ENCODE measurements around the gene NR4A3.
"Not testable (repeated sequence)": the region's sequence is repeated elsewhere in the genome, so short reads cannot be mapped to it uniquely, and the experiment has no call there.

NR4A3 gene

DNA sequence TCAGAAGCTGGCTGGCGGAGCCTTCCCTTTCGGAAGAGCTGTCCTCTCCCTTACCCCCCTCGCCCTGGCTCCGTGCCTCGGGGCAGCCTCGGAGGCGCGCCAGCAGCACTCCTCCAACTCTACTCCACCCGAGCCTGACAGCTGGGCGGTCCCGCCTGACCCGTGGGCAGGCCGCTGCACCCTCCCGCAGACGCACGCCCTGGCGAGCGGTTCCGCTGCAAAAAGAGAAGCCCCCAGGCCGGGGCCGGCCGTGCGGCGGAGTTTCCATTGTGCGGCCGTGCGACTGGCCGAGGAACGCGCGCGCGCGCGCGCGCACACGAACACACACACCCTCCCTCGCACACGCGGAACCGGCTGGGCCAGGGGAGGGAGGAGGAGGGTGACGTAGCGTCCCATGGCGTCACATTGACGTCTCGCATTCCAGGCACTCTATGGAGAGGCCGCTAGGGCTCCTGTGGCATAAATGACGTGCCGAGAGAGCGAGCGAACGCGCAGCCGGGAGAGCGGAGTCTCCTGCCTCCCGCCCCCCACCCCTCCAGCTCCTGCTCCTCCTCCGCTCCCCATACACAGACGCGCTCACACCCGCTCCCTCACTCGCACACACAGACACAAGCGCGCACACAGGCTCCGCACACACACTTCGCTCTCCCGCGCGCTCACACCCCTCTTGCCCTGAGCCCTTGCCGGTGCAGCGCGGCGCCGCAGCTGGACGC is at the start of gene NR4A3:
TSS of gene NR4A3 (plus strand) at position 490 of the 713 bp plus-strand sequence. CDS start 6,158 bp downstream, outside the sequence.
- DNase-seq = peak; percentile 83

DNA sequence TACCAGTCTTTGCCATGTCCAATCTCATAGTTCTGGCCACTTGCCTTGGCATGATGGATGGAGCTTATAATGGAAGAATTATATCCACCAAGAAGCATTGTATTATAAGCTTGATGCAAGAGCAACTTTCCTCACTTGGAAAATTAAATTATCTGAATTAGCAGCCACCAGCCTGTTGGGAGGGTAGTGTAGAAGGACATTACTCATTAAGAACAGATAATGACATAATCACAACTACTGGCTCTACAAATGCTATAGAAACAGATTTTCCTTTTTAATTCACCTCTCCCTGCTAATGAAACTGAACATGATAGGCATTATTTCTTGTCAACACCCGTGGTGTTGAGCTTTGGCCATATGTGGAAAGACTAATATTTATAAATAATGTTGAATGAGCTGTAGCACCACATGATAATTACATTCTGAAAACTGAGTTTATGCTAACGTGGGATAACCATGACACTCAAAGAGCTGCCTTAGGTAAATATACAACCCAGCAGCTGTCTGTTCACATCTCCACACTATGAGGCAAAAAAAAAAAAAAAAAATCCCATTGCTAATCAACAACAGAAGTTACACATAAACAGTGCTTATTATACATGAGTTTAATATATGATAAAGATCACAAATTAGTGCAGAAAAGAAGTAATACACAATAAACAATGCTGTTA is 48.1 kb upstream of the NR4A3 start:
- no peak for DNase-seq

DNA sequence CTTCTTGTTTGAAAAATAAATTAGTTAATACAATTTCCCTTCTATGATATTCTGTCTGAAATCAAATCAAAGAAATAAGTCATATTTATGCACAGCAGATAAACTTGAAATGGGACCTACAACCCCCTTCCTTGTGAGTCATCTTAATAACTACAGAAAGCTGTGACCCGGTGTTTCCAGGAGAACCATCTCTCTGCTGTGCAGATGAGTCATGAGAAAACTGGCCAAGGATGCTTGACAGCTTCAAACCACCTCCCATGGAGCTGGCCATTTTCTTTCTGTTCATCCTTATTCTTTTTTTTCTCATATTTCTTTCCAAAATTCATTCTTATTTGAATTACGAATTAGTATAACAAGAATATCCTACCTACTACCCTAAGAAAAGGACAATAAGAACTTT is 43.4 kb upstream of the NR4A3 start:
- peak; percentile 13 for DNase-seq

DNA sequence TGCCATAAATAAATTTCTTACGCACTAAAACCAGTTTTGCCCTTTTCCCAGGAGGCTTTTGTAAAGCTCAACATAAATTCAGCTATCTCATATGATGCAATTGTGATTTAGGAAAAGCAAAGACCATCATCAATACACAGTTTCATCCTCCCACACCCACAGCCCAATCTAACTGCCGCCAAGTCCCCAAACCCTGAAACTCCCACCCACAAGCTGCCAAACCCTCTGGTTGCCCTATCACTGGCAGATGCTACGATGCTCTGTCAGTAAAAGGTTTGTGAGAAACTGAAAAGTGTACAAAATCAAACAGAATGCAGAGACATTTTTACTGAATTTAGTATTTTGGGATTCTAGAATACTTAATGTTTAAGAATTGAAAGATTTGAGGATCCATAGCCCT is 42.8 kb upstream of the NR4A3 start:
- DNase-seq = no peak

DNA sequence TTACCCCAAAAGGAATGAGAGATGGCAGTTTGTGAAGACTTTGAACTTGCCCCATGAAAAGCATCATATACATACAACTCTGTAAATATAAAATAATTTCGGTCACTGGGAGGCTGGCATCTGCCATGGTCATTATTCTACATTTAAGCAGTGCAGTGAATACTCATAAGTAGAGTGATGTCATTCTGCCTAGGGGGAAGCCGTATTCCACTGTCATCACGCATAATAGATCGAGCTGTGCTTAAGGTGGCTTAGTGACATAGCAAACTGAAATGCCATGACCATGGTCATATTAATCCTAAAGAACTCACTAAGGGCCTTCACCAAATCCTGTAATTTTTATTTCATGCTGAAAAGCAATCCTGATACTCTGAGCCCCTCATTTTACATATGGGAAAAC is 42.4 kb upstream of the NR4A3 start:
- no peak for DNase-seq

DNA sequence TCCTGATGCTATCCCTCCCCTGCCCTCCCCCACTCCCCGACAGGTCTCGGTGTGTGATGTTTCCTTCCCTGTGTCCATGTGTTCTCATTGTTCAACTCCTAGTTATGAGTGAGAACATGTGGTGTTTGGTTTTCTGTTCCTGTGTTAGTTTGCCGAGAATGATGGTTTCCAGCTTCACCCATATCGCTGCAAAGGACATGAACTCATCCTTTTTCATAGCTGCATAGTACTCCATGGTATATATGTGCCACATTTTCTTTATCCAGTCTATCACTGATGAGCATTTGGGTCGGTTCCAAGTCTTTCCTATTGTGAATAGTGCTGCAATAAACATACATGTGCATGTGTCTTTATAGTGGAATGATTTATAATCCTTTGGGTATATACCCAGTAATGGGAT is 39.3 kb upstream of the NR4A3 start:
- not testable (repeated sequence) for DNase-seq

DNA sequence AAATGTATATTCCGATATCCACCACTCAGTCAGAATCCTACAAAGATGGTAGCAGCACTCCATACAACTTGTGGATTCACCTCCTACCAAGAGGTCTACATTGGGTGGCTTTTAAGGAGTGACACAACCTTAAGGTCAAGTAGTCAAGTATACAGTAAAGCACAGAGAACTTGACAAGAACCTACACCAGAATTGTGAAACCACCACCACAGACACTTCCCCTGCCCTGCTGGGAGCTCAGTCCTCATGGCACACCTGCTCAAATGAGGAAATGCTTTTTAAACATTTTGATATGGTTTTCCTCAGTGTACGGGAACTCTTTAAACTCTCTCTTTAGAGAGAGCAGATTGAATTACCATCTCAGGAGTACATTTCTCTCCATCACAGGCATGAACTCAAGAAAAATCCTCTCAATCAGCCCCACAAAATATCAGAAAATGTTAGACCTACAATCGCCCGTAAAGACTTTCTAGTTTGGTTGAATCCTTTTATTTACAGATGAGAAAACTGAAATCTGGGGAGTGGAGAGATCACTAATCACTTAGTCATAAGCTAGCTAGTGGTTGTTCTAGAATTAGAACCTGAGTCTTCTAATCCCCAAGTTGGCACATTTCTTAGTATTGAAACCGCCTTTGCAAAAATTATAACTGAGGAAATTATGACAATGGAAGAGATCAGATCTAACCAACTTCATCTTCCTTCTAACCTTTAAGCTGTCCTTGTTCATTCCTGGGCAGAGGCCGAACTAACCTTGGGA is 38.5 kb upstream of the NR4A3 start:
- no peak for DNase-seq

DNA sequence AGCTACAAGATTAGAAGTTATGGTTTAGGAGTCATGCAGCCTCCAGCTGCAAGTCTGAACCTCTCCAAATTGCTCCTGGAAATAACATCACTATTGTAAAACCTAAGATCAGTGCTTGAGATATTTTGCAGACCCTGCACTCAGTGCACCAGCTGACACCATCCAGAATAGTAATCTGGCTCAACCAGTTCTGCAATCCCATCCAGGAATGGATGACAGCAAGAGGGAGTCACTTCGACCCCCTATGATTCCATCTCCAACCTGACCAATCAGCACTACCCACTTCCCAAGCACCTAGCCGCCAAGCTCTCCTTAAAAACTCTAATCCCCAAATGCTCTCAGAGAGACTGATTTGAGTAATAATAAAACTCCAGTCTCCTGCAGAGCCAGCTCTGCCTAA is 37.9 kb upstream of the NR4A3 start:
- no peak for DNase-seq

DNA sequence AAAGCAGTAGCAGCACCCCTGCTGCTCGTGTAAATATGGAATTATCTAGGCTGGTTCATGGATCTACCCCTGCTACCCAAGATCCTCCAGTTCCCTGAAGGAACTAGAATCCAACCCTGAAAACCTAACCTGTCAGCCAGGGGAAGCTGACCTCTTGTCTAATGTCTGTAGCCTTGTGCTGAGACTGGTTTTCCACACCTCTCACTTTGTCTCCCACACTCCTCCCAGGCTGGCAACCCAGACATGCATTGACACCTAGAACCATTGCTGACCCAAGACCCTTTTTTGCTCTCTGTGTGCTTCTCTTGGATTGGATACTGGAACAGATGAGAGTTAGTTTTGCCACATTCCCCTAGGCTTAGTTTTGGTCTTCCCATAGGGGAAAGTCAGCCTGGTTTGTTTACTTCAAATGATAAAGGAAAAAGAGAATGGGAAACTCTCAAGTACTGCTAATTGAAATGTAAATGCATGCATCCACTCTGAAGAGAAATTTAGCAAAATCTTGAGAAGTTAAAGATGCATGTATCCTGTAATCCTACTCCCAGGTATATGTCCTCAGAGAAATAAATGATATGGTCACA is 36.6 kb upstream of the NR4A3 start:
- DNase-seq = no peak

DNA sequence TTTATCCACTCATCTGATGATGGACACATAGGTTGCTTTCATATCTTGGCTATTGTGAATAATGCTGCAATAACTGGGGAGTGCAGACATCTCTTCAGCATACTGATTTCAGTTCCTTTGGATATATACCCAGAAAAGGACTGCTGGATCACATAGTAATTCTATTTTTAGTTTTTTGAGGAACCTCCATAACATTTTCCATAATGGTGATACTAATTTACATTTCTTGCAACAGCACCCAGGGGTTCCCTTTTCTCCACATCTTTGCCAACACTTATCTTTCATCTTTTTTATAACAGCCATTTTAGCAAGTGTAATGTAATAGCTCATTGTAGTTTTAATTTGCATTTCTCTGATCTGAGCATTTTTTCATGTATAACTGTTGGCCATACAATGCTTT is 34.1 kb upstream of the NR4A3 start:
- DNase-seq = no peak

DNA sequence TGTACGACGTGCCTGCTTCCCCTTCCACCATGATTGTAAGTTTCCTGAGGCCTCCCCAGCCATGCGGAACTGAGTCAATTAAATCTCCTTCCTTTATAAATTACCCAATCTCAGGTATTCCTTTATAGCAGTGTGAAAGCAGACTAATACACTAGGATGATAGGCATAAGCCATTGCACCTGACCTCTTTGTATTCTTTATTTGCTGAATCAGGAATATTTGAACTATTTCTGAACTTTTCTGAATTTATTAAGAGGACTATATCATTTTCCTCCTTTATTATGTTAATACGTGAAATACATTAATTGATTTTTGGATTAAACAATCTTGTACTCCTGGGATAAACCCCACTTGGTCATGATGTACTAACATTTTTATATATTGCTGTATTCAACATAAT is 28.2 kb upstream of the NR4A3 start:
- no peak for DNase-seq

DNA sequence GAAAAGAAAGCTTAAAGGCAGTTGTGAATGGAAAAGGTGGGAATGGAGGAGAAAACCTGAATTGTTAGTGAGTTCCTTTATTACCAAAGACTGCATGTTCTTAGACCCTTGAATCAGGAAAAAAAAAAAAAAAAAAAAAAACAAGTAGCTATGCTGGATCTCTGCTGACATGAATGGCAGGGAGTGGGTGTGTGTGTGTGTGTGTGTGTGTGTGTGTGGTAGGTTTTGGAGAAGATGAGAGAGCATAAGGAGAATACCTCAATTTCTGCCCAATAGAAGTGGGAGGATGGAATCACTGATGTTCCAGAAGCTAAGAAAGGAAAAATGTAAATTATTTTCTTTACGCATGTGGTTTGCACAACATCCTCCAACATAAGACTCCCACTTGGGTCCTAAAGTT is 25.5 kb upstream of the NR4A3 start:
- DNase-seq = no peak

DNA sequence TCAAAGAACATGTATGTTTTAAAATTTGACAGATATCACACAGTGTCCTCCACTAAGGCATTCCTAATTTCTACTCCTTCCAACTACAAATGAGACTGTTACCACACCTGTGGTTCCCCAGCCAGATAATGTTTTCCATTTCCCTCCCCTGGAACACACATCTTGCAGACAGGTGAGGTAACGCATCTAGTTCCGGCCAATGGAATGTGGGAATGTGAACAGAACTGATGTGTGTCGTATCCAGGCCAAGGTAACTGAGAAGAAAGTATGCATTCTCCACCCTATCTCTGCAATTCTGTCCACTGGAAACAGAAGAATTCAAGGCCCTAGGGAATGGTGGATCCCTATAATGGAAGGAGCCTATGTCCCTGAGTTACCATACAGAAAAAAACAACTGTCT is 19.9 kb upstream of the NR4A3 start:
- no peak for DNase-seq

DNA sequence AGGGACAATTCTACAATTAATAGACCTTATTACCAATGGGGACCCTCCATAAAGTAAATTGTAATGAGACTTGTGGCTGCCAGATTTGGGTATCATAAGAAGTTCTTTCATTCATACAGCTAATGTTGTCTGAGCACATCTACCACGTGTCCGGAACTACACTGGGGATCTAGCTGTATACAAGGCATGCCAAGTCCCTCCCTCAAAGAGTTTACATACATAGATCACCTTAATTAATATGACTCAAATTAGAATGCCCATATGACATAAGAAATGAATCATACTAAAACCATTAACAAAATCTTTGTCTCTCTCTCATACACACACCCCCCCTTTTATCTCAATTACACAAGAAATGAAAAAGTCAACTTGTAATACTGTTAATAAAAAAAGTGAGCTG is 18.0 kb upstream of the NR4A3 start:
- no peak for DNase-seq

DNA sequence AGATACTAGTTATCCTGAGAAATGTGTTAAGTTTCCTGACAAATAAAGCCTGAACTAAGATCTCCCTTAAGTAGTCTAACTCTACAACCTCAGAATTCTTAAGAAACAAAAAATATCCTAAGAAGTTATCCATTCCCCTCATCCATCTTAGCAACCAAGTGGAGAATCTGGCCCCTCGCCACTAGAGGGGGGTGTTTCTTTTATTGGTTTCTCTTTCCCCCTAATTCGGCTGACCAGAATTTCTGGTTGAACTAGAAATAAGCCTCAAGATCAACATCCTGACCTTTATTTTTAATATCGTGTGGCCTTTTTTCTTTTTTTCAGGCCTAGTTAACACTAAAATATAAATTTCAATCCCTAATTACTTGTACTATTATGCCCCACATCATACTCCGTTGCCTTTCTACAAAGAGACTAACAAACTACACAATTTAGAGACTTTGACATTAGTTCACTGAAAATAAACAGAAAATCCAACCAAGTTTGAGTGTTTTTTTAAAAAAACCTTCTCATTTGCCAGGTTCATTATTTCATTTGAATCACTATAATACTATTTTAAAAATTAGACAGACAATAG is 14.3 kb upstream of the NR4A3 start:
- DNase-seq = peak; percentile 69

DNA sequence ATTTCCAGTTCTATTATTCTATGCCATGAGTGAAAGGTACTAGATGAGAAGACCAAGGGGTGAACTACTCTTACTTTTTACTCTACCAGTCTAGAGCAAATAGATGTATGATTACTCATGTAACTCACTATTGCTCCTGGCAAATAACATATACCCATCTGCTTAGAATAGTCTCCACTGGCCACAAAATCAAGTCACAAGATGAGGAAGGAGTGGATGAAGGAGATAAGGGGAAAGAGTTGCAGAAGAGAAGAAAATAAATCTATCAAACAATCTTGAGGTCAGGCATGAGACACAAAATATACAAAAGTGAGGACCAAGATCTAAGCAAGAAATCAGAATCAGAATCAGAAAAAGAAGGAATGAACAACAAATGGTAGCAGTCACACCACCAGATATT is 13.7 kb upstream of the NR4A3 start:
- DNase-seq = no peak

DNA sequence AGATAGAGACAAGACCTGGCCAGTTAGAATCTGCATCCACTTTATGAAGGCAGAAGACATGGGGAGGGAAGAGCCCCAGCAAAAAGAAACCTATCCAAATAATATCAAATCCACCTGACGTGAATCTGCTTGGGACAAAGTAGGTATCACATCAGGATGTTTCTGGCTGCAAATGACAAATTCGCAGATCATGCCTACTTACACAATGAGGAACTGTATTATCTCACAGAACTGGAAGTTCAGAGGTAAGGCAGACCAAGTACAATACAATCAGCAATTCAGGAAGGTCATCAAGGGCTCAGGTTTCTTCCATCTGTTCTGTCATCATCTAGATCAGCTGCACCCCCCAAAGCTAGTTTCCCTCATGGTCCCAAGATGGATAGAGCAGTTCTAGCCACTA is 13.2 kb upstream of the NR4A3 start:
- no peak for DNase-seq

DNA sequence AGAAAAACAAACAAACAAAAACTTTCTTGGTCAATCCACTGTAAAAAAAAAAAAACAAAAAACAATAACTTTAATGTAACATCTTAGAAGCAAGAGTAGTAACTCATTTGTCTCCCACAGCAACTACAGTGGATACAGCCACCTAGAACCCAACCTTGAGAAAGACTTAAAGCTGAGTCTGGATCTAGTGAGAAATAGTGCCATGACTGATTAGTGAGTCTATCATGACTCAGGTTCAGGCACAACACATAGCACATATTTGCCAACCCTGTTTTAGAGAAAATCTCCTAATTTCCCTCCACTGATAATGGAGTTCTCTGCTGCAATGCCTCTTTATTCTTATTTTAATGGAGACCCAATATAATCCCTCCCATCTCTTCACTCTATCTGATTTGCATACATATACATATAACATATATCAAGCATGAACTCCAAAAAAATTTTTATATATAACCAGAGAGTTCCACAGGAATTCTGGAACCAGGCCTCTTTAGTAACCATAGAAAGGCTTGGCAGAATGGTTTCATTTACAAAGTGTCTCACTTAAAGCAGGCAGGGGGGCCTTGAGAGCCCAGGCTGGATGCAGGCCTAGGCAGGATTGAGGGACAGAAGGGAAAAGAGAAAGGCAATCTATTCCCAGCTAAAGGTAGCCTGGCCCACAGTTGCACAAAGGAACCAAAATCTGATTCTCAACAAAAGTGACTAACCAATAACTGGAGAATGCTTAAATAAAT is 11.9 kb upstream of the NR4A3 start:
- DNase-seq = no peak

DNA sequence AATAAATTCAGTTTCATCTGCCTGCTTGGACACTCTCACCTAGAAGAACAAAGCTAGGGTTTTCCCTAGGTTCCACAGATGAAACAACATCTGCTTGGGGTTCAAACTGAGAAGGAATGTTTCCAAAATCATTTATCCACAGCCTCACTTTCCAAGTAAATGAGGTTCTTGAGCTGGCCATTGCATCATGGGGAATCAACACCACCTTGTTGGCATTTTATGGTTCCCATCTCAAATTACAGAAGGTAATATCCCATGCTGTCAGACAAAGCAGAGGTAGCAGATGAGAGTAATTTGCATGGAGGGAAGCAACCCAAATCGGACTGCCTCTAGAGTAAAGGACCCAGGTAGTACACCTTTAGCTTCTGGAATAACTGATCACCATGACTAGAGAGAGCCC is 10.5 kb upstream of the NR4A3 start:
- DNase-seq = no peak

DNA sequence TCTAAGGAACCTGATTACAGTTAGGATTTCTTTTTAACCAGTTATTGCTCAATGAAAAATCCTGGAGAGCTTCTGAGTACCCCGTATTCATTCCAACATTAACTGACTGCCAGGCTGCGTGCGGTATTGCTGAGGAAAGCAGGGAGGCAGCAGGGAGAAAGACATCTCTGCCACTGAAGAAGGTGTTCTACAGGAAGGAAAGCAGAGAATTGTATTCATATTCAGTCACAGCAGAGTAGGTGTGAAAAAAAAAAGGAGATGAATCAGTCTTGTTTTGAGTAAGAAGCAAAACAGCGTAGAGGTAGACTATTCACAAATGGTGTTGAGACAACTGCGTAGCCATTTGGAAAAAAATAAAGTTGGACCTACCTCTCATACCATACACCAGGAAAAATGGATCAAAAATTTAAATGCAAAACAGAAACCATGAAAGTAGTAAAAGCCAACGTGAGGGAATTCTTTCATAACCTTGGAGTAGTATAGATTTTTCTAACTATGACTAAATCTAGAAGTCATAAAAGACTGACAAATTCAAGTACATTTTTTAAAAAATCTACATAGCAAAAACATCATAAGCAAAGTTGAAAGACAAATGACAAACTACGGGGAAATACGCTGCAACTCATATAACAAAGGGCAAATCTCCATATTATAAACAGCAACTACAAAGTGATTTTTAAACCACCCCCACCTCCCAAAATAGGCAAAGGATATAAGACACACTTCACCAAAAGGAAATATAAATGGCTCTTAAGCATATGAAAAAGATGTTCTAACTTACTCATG is 9.9 kb upstream of the NR4A3 start:
- DNase-seq = no peak

DNA sequence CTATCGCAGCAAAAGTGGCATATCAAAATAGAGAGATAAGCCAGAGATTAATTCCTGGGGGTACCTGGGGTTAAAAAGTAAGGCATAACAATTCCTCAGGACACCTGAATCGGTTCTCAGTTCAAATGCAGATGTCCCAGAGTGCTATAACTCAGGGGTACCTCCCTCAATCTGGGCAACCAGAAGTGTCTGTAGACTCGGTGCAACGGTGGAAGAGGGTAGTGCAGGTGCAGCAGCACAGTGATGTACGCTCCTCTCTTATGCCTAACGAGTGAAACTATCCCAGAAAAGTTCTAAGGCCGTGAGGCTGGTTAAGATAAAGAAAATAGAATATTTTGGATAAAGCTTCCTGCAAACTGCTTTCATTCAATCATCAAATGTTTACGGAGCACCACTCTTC is 7.9 kb upstream of the NR4A3 start:
- no peak for DNase-seq

DNA sequence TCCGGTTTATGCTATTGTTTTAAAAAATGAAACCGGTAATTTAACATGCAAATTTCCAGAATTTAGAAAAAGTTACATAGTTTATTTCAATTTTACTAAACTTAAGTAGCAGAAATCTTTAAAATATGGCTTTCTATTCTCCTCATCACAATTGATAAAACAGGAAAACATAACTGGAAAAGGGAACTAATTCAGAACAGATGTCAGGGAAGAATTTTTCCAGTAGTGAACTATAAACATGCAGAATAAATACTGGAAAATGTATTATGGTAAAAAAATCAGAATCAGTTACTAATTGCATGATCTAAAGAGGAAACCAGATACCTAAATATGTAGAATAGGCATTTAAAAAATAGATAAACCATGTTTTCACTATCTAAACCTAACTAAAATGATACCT is 7.3 kb upstream of the NR4A3 start:
- DNase-seq = no peak

Data from activated naive CD4-positive, alpha-beta T cell treated with Interleukin-2 at 50 U/mL for 16 hours (primary cell).